HG03066 (cell line): ENCODE data around the gene TMEM218.
A peak's percentile ranks its signal among the peaks of the same experiment; 100 is the strongest.

ENCODE experiments used
- ATAC-seq: cut with Tn5 transposase; IDR thresholded peaks from one replicate; pipeline ENCODE4 v1.9.1; 2021; ENCODE audit warnings: low read depth; ENCODE audit not compliant: unreplicated experiment

TMEM218 gene

GRCh38 chr11:125078516-125079140 lies 32.8 kb downstream of the TMEM218 start:
- ATAC-seq = no peak

- no peak for ATAC-seq
Observed at GRCh38 chr11:125078016-125078415, 33.4 kb downstream of the TMEM218 start.

GRCh38 chr11:125076378-125076945 lies 35.0 kb downstream of the TMEM218 start:
- ATAC-seq = no peak

- no peak for ATAC-seq
Observed at GRCh38 chr11:125075900-125076317, 35.5 kb downstream of the TMEM218 start.

GRCh38 chr11:125075242-125075625 lies 36.2 kb downstream of the TMEM218 start:
- no peak for ATAC-seq

GRCh38 chr11:125074511-125075241 lies 36.8 kb downstream of the TMEM218 start:
- no peak for ATAC-seq

GRCh38 chr11:125073616-125074483 lies 37.6 kb downstream of the TMEM218 start:
- no peak for ATAC-seq

- no peak for ATAC-seq
Observed at GRCh38 chr11:125072961-125073590, 38.4 kb downstream of the TMEM218 start.

- ATAC-seq = peak; percentile 76
Observed at GRCh38 chr11:125072218-125072960, 39.0 kb downstream of the TMEM218 start.

GRCh38 chr11:125071846-125072217 lies 39.6 kb downstream of the TMEM218 start:
- no peak for ATAC-seq

- ATAC-seq = no peak
Observed at GRCh38 chr11:125071435-125071834, 40.0 kb downstream of the TMEM218 start.

GRCh38 chr11:125070699-125071254 lies 40.6 kb downstream of the TMEM218 start:
- peak; percentile 67 for ATAC-seq

- no peak for ATAC-seq
Observed at GRCh38 chr11:125069796-125070195, 41.6 kb downstream of the TMEM218 start.

- no peak for ATAC-seq
Observed at GRCh38 chr11:125069008-125069407, 42.4 kb downstream of the TMEM218 start.

GRCh38 chr11:125068368-125068767 lies 43.1 kb downstream of the TMEM218 start:
- no peak for ATAC-seq

- no peak for ATAC-seq
Observed at GRCh38 chr11:125064070-125064469, 47.4 kb downstream of the TMEM218 start.

- peak; percentile 25 for ATAC-seq
Observed at GRCh38 chr11:125063429-125064043, 47.9 kb downstream of the TMEM218 start.

- ATAC-seq = peak; percentile 79
Observed at GRCh38 chr11:125062931-125063428, 48.4 kb downstream of the TMEM218 start, which contains the start of gene SLC37A2. Gene SLC37A2, plus strand, starts transcription at chr11:125063305. Its CDS starts 63 bp downstream, at chr11:125063368.
